T-cell (primary cell): ENCODE measurements around the gene TMEM74B. TPM values are rescaled to one million over a fixed set of nuclear protein-coding genes. Genes with fewer than 3 reads are reported as not detected.
"Not testable (repeated sequence)": the region's sequence is repeated elsewhere in the genome, so short reads cannot be mapped to it uniquely, and the experiment has no call there.

Experiments
- ATAC-seq, 4 experiments: fragments of 200-7000 bp in 3 of 4; fragments of 150-1000 bp in 1 of 4; cut with Tn5 transposase; replicated peaks in 1 of 4; 1 replicate in 3 of 4; 2 replicates in 1 of 4; pipeline ENCODE4 v1.10.0; 2021; ENCODE audit warnings: moderate library complexity in 3 of 4, mild to moderate bottlenecking in 2 of 4, moderate number of reproducible peaks in 1 of 4
- CTCF ChIA-PET, 2 donors: fragments of 300-600 bp; sonication (Branson Sonifier 250); formaldehyde crosslinking; loops; one replicate each; lab custom pipeline; 2022; ENCODE audit warnings: antibody characterized with exemption in 2 of 2; lab: Charles Lee
- POLR2A ChIA-PET, 2 donors: fragments of 300-600 bp; sonication (Branson Sonifier 250); formaldehyde crosslinking; loops; one replicate each; lab custom pipeline; 2022; ENCODE audit warnings: antibody characterized with exemption in 2 of 2; lab: Charles Lee
- DNase-seq, 35 experiments: peaks; one replicate each; pipeline versions ENCODE4 v3.0.0 to v3.0.0-alpha.2; 2013 to 2023
- H3K27ac ChIP-seq: one replicate; pipeline ENCODE4 v1.5.1; 2013; ENCODE audit warnings: low read length
- H3K27me3 ChIP-seq, 2 experiments: replicated peaks in 1 of 2; 1 replicate in 1 of 2; 2 replicates in 1 of 2; pipeline versions ENCODE4 v1.6.1 to v1.7.0; 2013; ENCODE audit warnings: low read length in 1 of 2, mixed read lengths in 1 of 2; ENCODE audit not compliant: control insufficient read depth in 2 of 2, insufficient read depth in 2 of 2; ENCODE audit errors: extremely low read depth in 1 of 2
- H3K36me3 ChIP-seq, 2 donors: 1 replicate in 1 of 2; 2 replicates in 1 of 2; pipeline versions ENCODE4 v1.6.1 to v1.7.0; 2013; ENCODE audit warnings: low read length in 1 of 2; ENCODE audit not compliant: control insufficient read depth in 2 of 2, insufficient read depth in 1 of 2; ENCODE audit errors: extremely low read depth in 1 of 2
- H3K4me1 ChIP-seq, 2 experiments: 1 replicate in 1 of 2; 2 replicates in 1 of 2; pipeline versions ENCODE4 v1.6.1 to v1.7.0; 2013; ENCODE audit warnings: low read length in 2 of 2, mixed read lengths in 1 of 2; ENCODE audit not compliant: insufficient read depth in 2 of 2, control insufficient read depth in 1 of 2; ENCODE audit errors: extremely low read depth in 1 of 2
- H3K4me3 ChIP-seq, 2 donors: 1 replicate in 1 of 2; 2 replicates in 1 of 2; pipeline versions ENCODE4 v1.5.1 to v1.7.0; 2013; ENCODE audit warnings: mild to moderate bottlenecking in 2 of 2, low read length in 1 of 2, moderate library complexity in 1 of 2; ENCODE audit not compliant: control insufficient read depth in 1 of 2; ENCODE audit errors: extremely low read depth in 1 of 2
- H3K9me3 ChIP-seq: 2 replicates; pipeline ENCODE4 v1.7.0; 2013
- H3K27ac Mint-ChIP-seq, 2 donors: one replicate each; pipeline ENCODE4 v1.8.0; 2020 to 2021; ENCODE audit warnings: mild to moderate bottlenecking in 2 of 2, mixed read lengths in 2 of 2
- H3K27me3 Mint-ChIP-seq, 2 donors: one replicate each; pipeline ENCODE4 v1.8.0; 2021 to 2022; ENCODE audit warnings: mixed read lengths in 2 of 2
- H3K36me3 Mint-ChIP-seq: one replicate; pipeline ENCODE4 v1.8.0; 2021; ENCODE audit warnings: mixed read lengths
- H3K4me1 Mint-ChIP-seq, 3 donors: one replicate each; pipeline ENCODE4 v1.8.0; 2020 to 2022; ENCODE audit warnings: mixed read lengths in 3 of 3, mild to moderate bottlenecking in 1 of 3
- H3K4me3 Mint-ChIP-seq, 3 donors: one replicate each; pipeline ENCODE4 v1.8.0; 2020 to 2022; ENCODE audit warnings: mild to moderate bottlenecking in 3 of 3, mixed read lengths in 3 of 3, moderate library complexity in 3 of 3
- H3K9me3 Mint-ChIP-seq, 3 donors: one replicate each; pipeline ENCODE4 v1.8.0; 2020 to 2022; ENCODE audit warnings: mixed read lengths in 3 of 3
- WGBS: methylation state at CpG from one replicate; pipeline ENCODE4 v1.1.5; 2013; ENCODE audit warnings: missing lambda C conversion rate; ENCODE audit not compliant: insufficient coverage; 5-methylcytosine and 5-hydroxymethylcytosine counted together
- total RNA-seq, 35 experiments: library from RNA in 6 of 35; stranded (reverse) in 6 of 35; fragments of 120-200 nt in 1 of 35; gene quantifications; one replicate each; pipeline versions ENCODE4 v1.2.1 to v1.2.4 and lab custom pipeline; 2013 to 2026

The TMEM74B gene
- total RNA-seq, 5 donors from 2014 or later (not counting 1 experiment from before 2014, with no cell fraction given), result 0.13 TPM; not detected in 4

DNA sequence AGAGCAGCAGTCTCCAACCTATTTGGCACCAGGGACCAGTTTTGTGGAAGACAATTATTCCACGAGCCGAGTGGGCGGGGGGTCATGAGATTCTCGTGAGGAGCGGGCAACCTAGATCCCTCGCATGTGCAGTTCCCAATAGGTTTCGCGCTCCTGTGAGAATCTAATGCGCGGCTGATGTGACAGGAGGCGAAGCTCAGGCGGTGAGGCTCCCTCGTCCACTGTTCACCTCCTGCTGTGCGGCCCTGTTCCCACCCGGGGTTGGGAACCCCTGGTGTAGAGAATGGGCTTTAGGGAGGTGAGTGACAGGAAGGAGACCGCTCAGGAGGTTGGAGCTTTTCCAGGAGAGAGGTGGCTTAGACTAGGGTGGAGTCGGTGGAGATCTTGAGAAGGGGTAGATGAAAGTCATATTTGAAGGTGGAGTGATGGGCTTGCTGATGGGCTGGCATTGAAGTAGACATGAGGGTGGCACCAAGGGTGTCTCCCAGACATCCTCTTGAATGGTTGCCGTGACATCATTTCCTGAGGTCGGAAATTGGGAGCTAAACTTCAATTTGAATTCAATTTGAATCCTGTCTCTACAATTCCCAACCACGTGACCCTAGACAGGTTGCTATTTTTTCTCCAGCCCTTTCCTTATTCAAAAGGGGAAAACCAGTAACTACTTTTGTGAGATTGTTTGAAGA is 39.6 kb upstream of the TMEM74B start:
- peaks cover 14 to 16% of the 10 kb centered on the region in 2 experiments for H3K27me3 ChIP-seq
- Mint-ChIP-seq H3K36me3 (no peaks in the 10 kb centered on the region), H3K27ac (peak overlapping the region in 1 of 2 donors; percentile 55), H3K9me3 (peaks cover 0 to 4% (median 0%) of the 10 kb centered on the region in 3 donors), H3K27me3 (peaks cover 3 to 9% of the 10 kb centered on the region in 2 donors), H3K4me1 (peaks cover 9 to 23% (median 11%) of the 10 kb centered on the region in 3 donors), H3K4me3 (peak overlapping the region; percentile 1 to 86 (median 62))
- no peaks in the 10 kb centered on the region for H3K9me3 ChIP-seq
- H3K4me3 ChIP-seq, result no peak overlapping the region
- H3K4me1 ChIP-seq, result peaks cover 4 to 16% of the 10 kb centered on the region in 2 experiments
- no peaks in the 10 kb centered on the region for H3K36me3 ChIP-seq
- DNase-seq (peak in 2 of 35 experiments; percentile 8 to 39), ATAC-seq (no peak)
- no peak overlapping the region for H3K27ac ChIP-seq
- 91% methylated on average over 19 of the region's 20 CpGs for WGBS
- POLR2A ChIA-PET, result no interaction called here
- CTCF ChIA-PET, result no interaction called here

DNA sequence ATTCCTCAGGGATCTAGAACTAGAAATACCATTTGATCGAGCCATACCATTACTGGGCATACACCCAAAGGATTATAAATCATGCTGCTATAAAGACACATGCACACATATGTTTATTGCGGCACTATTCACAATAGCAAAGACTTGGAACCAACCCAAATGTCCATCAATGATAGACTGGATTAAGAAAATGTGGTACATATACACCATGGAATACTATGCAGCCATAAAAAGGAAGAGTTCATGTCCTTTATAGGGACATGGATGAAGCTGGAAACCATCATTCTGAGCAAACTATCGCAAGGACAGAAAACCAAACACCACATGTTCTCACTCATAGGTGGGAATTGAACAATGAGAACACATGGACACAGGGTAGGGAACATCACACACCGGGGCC is 38.0 kb upstream of the TMEM74B start:
- H3K9me3 Mint-ChIP-seq, H3K27ac Mint-ChIP-seq, H3K4me3 ChIP-seq, H3K27ac ChIP-seq, H3K9me3 ChIP-seq, DNase-seq, ATAC-seq, H3K36me3 Mint-ChIP-seq, CTCF ChIA-PET, H3K36me3 ChIP-seq, H3K4me3 Mint-ChIP-seq, POLR2A ChIA-PET: not testable (repeated sequence)
- Mint-ChIP-seq H3K4me1 (peaks cover 11 to 29% (median 13%) of the 10 kb centered on the region in 3 donors), H3K27me3 (peaks cover 0 to 10% of the 10 kb centered on the region in 2 donors)
- Histone ChIP-seq H3K27me3 (peaks cover 4 to 13% of the 10 kb centered on the region in 2 experiments), H3K4me1 (peaks cover 4 to 16% of the 10 kb centered on the region in 2 experiments)
- WGBS, result no CpG with 5 or more reads among the region's 4 CpGs

DNA sequence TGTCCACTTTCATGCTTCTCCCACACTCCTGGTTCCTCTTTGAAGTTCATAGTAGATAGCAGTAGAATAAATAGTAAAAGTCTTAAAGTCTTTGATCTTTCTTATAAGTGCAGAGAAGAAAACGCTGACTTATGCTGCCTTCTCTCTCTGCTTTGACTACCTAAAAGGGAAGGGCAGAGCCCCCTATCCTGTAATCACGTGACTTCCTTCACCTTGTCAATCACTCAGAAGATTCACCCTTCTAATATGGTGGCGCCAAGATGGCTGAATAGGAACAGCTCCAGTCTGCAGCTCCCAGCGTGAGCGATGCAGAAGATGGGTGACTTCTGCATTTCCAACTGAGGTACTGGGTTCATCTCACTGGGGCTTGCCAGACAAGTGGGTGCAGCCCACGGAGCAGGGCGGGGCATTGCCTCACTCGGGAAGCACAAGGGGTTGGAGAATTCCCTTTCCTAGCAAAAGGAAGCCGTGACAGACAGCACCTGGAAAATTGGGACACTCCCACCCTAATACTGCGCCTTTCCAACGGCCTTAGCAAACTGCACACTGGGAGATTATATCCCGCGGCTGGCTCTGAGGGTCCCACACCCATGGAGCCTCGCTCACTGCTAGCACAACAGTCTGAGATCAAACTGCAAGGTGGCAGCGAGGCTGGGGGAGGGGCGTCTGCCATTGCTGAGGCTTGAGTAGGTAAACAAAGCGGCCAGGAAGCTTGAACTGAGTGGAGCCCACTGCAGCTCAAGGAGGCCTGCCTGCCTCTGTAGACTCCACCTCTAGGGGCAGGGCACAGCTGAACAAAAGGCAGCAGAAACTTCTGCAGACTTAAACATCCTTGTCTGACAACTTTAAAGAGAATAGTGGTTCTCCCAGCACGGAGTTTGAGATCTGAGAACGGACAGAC is 32.0 kb upstream of the TMEM74B start:
- CTCF ChIA-PET, result interaction anchor here in 1 of 2 donors (0.6 kb wide), 1 partner anchor 293 kb away, joined by 3 read pairs; no protein-coding TSS in a partner anchor
- ATAC-seq, H3K9me3 Mint-ChIP-seq, POLR2A ChIA-PET, H3K4me3 ChIP-seq, H3K36me3 Mint-ChIP-seq, H3K27ac ChIP-seq, H3K36me3 ChIP-seq, H3K9me3 ChIP-seq, H3K27me3 ChIP-seq: not testable (repeated sequence)
- H3K4me1 ChIP-seq, result peaks cover 6 to 24% of the 10 kb centered on the region in 2 experiments
- 80% methylated on average over 11 of the region's 19 CpGs for WGBS
- Mint-ChIP-seq H3K4me1 (peaks cover 38 to 50% (median 50%) of the 10 kb centered on the region in 3 donors), H3K4me3 (peak overlapping the region in 1 of 3 donors; percentile 66), H3K27me3 (peaks cover 5 to 13% of the 10 kb centered on the region in 2 donors), H3K27ac (peak overlapping the region; percentile 74 to 85)
- DNase-seq, result peak in 14 of 35 experiments; percentile 12 to 59 (median 29)

DNA sequence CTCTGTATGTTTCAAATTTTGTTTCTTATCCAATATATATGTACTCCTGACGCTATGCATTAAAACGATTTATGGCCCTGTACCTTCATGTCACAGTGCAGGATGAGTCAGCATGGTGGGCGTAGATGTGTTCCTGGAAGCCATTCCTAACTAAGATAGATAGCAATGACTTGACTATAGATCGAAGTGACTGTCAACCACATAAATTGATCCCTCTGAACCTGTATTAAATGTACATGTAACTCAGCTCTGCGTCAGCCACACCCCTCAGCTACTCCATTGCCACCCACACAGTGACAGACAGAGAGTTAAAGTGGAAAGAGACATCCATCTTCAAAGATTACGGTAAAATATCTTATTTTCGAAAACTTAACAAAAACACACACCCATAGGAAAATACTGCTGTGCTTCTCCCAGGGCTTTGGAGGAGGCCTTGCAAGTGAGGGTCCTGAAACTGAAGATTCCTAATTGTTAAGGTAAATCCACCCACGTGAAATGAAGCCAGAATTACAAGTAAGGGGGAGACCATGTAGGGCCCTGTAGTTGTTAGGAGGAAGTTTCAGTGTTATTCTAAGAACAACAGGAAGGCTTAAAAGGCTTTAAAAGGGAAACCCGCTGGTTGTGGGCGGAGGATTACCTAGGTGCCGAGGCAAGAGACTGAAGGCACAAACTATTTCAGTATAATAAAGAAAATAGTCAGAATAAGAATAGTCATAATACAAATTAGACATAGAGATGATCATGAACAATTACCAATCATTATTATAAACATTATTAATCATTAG is 30.8 kb upstream of the TMEM74B start:
- ChIA-PET CTCF (no interaction called here), POLR2A (no interaction called here)
- WGBS, result 39% methylated on average over 2 of the region's 11 CpGs
- H3K4me1 ChIP-seq, result peaks cover 6 to 24% of the 10 kb centered on the region in 2 experiments
- ATAC-seq, result peak; percentile 73 to 87 (median 82)
- H3K27me3 Mint-ChIP-seq, result peaks cover 5 to 14% of the 10 kb centered on the region in 2 donors
- peak in 12 of 35 experiments; percentile 8 to 45 (median 27) for DNase-seq
- no peaks in the 10 kb centered on the region for H3K36me3 Mint-ChIP-seq
- peaks cover 38 to 50% (median 49%) of the 10 kb centered on the region in 3 donors for H3K4me1 Mint-ChIP-seq
- no peaks in the 10 kb centered on the region for H3K9me3 Mint-ChIP-seq
- H3K36me3 ChIP-seq, result no peaks in the 10 kb centered on the region
- no peak overlapping the region for H3K4me3 ChIP-seq
- peaks cover 0 to 6% of the 10 kb centered on the region in 2 experiments for H3K27me3 ChIP-seq
- H3K4me3 Mint-ChIP-seq, result peak overlapping the region; percentile 44 to 66 (median 48)
- peak overlapping the region; percentile 54 for H3K27ac ChIP-seq
- no peaks in the 10 kb centered on the region for H3K9me3 ChIP-seq
- peak overlapping the region; percentile 95 to 97 for H3K27ac Mint-ChIP-seq

DNA sequence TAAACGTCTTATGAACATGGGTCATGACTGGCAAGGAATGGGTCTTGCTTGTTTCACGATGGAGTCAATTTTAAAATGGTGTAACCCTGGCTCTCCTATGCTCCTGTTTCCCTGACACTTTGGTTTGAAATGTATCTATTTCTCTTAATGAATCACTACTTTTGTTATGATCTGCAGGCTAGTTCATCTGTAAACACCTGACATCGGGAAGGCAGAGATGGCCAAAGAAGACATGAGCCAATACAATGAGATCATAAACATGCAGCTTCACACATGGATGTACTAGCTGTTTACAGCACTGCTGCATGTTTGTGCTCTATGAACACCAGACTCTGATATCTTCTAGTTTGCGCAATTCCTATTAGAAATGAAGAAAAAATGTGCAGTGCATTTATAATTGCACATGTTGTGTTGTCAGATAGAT is 30.1 kb upstream of the TMEM74B start:
- peaks cover 0 to 8% of the 10 kb centered on the region in 2 experiments for H3K27me3 ChIP-seq
- ChIA-PET CTCF (no interaction called here), POLR2A (no interaction called here)
- ATAC-seq, result no peak
- no peaks in the 10 kb centered on the region for H3K36me3 ChIP-seq
- H3K4me1 ChIP-seq, result peaks cover 6 to 24% of the 10 kb centered on the region in 2 experiments
- Mint-ChIP-seq H3K36me3 (no peaks in the 10 kb centered on the region), H3K4me3 (peak overlapping the region in 1 of 3 donors; percentile 66), H3K27me3 (peaks cover 5 to 17% of the 10 kb centered on the region in 2 donors), H3K9me3 (no peaks in the 10 kb centered on the region), H3K27ac (peak overlapping the region; percentile 95 to 97), H3K4me1 (peaks cover 38 to 50% (median 48%) of the 10 kb centered on the region in 3 donors)
- no peak overlapping the region for H3K4me3 ChIP-seq
- 96% methylated on average over 3 of the region's 4 CpGs for WGBS
- H3K27ac ChIP-seq, result no peak overlapping the region
- no peak for DNase-seq
- H3K9me3 ChIP-seq, result no peaks in the 10 kb centered on the region
